Gastroesophageal sphincter (tissue), 4 donors: ENCODE measurements around the gene RABEP1. TPM values are rescaled to one million over a fixed set of nuclear protein-coding genes. Genes with fewer than 3 reads are reported as not detected.

ENCODE experiments used
- ATAC-seq: fragments of 150-250 bp; one replicate; pipeline ENCODE4 v1.9.1; 2016; ENCODE audit warnings: mild to moderate bottlenecking, moderate library complexity
- H3K27ac ChIP-seq, 4 donors: fragments of 200-600 bp; sonication (generic) in 3 of 4; 1 replicate in 3 of 4; 2 replicates in 1 of 4; pipeline ENCODE4 v1.5.1; 2016 to 2019
- H3K27me3 ChIP-seq: fragments of 200-600 bp; sonication (generic); one replicate; pipeline ENCODE4 v1.5.1; 2019
- H3K36me3 ChIP-seq, 2 donors: fragments of 200-600 bp; sonication (generic); one replicate each; pipeline ENCODE4 v1.5.1; 2019; ENCODE audit warnings: control low read depth in 1 of 2
- H3K4me1 ChIP-seq, 3 donors: fragments of 200-600 bp; sonication (generic); 1 replicate in 2 of 3; 2 replicates in 1 of 3; pipeline ENCODE4 v1.5.1; 2016 to 2019; ENCODE audit warnings: control low read depth in 2 of 3
- H3K4me3 ChIP-seq, 2 donors: fragments of 200-600 bp; sonication (generic); one replicate each; pipeline ENCODE4 v1.5.1; 2019; ENCODE audit warnings: mild to moderate bottlenecking in 1 of 2, moderate library complexity in 1 of 2
- H3K9me3 ChIP-seq, 3 donors: fragments of 200-600 bp; sonication (generic); one replicate each; pipeline ENCODE4 v1.5.1; 2017 to 2019; ENCODE audit warnings: control low read depth in 2 of 3
- CTCF ChIP-seq, 4 experiments: fragments of 200-600 bp in 2 of 4; fragments of 450-650 bp in 2 of 4; sonication (generic) in 1 of 4; IDR thresholded peaks; one replicate each; pipeline ENCODE4 v1.5.1; 2017 to 2019; ENCODE audit warnings: antibody characterized with exemption in 4 of 4, mild to moderate bottlenecking in 2 of 4, moderate library complexity in 2 of 4
- EP300 ChIP-seq: sonication (generic); formaldehyde crosslinking; IDR thresholded peaks from one replicate; pipeline ENCODE4 v1.6.1; 2017; ENCODE audit warnings: antibody characterized with exemption, mild to moderate bottlenecking
- POLR2A ChIP-seq, 2 donors: fragments of 450-650 bp; IDR thresholded peaks; one replicate each; pipeline ENCODE4 v1.6.1; 2017; ENCODE audit warnings: antibody characterized with exemption in 2 of 2, mild to moderate bottlenecking in 2 of 2, moderate library complexity in 1 of 2
- POLR2AphosphoS5 ChIP-seq: sonication (generic); formaldehyde crosslinking; IDR thresholded peaks from one replicate; pipeline ENCODE4 v1.6.1; 2017; ENCODE audit warnings: antibody characterized with exemption
- WGBS, 2 donors: methylation state at CpG; one replicate each; pipeline ENCODE4 v1.1.5; 2018; ENCODE audit warnings: low coverage in 1 of 2; 5-methylcytosine and 5-hydroxymethylcytosine counted together
- total RNA-seq, 4 donors: library from RNA; depleted of rRNA; stranded (reverse); fragments of >200 nt; gene quantifications; one replicate each; pipeline ENCODE4 v1.1.0, GENCODE V29; 2016

Gene RABEP1
- total RNA-seq, 4 donors from 2014 or later = 47.4 to 63.4 (median 61.3) TPM

DNA sequence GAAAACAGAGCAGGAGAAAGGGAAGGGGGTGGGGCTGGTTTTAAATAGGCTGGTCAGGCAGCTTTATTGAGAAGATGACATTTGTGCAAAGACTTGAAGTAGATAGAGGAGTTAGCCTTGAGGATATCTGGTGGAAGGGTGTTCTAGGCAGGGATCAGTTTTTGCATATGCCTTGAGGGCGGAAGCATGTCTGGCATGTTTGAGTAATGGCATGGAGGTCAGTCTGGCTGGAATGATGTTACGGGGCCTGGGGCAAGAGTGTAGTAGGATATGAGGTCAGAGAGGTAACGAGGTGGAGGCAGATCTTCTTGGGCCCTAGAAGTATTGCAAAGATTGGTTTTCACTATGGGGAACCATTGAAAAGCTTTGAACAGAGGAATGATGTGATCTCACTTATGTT is 4.8 kb downstream of the RABEP1 start:
- no peak for ATAC-seq
- no peak overlapping the region for H3K4me3 ChIP-seq
- H3K9me3 ChIP-seq = no peaks in the 10 kb centered on the region
- peaks cover 0 to 54% (median 3%) of the 10 kb centered on the region in 3 donors for H3K4me1 ChIP-seq
- no peaks in the 10 kb centered on the region for H3K27me3 ChIP-seq
- H3K36me3 ChIP-seq = no peaks in the 10 kb centered on the region
- 91 to 96% methylated on average over 3 of the region's 3 CpGs for WGBS, 2 donors
- no peak overlapping the region for H3K27ac ChIP-seq
- TF ChIP-seq CTCF (IDR thresholded peaks at IDR 0.05) (no peak), POLR2AphosphoS5 (no peak), EP300 (no peak), POLR2A (IDR thresholded peaks at IDR 0.05) (no peak)

- no peaks in the 10 kb centered on the region for H3K9me3 ChIP-seq
- TF ChIP-seq POLR2AphosphoS5 (no peak), EP300 (no peak), POLR2A (IDR thresholded peaks at IDR 0.05) (no peak), CTCF (IDR thresholded peaks at IDR 0.05) (no peak)
- H3K27ac ChIP-seq = no peak overlapping the region
- 43 to 72% methylated on average over 6 to 8 of the region's 8 CpGs for WGBS, 2 donors
- H3K4me1 ChIP-seq = peaks cover 0 to 31% (median 0%) of the 10 kb centered on the region in 3 donors
- H3K36me3 ChIP-seq = no peaks in the 10 kb centered on the region
- ATAC-seq = no peak
- no peaks in the 10 kb centered on the region for H3K27me3 ChIP-seq
- no peak overlapping the region for H3K4me3 ChIP-seq
These were observed 9.7 kb downstream of the RABEP1 start for GRCh38 chr17:5291683-5292350.

DNA sequence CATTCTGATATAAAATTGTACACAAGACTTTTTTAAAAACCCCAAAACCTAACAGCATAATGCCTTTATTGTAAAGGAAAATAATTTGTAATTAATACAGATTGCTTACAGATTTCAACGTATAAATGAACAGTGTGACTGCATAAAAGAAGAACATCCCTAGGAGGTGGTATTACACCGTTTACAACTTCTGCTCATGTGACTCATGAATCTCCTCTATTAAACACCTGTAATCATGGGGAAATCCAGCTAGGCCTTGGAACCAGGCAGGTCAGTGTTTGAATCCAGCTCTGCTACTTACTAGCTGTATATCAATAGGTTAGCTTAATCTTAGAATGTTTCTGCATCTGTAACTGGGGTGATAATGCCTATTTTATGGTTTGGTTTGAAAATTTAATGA is 15.2 kb downstream of the RABEP1 start:
- no peak for TF ChIP-seq CTCF (IDR thresholded peaks at IDR 0.05)
- no peak for TF ChIP-seq POLR2AphosphoS5
- no peak for TF ChIP-seq POLR2A (IDR thresholded peaks at IDR 0.05)
- TF ChIP-seq EP300 = no peak
- H3K4me1 ChIP-seq = peaks cover 0 to 16% (median 0%) of the 10 kb centered on the region in 3 donors
- H3K36me3 ChIP-seq = no peaks in the 10 kb centered on the region
- no peak overlapping the region for H3K4me3 ChIP-seq
- ATAC-seq = no peak
- no peaks in the 10 kb centered on the region for H3K27me3 ChIP-seq
- H3K9me3 ChIP-seq = no peaks in the 10 kb centered on the region
- no peak overlapping the region for H3K27ac ChIP-seq
- 54 to 77% methylated on average over 2 of the region's 2 CpGs for WGBS, 2 donors

GRCh38 chr17:5299383-5299782 is 17.3 kb downstream of the RABEP1 start:
- no peak overlapping the region for H3K27ac ChIP-seq
- peaks cover 0 to 7% (median 0%) of the 10 kb centered on the region in 3 donors for H3K4me1 ChIP-seq
- TF ChIP-seq CTCF (IDR thresholded peaks at IDR 0.05) (no peak), POLR2A (IDR thresholded peaks at IDR 0.05) (no peak), POLR2AphosphoS5 (no peak), EP300 (no peak)
- H3K27me3 ChIP-seq = no peaks in the 10 kb centered on the region
- ATAC-seq = no peak
- H3K36me3 ChIP-seq = no peaks in the 10 kb centered on the region
- WGBS, 2 donors = 55 to 76% methylated on average over 3 to 4 of the region's 4 CpGs
- no peak overlapping the region for H3K4me3 ChIP-seq
- no peaks in the 10 kb centered on the region for H3K9me3 ChIP-seq

GRCh38 chr17:5304636-5305035 is 22.6 kb downstream of the RABEP1 start:
- peaks cover 0 to 10% of the 10 kb centered on the region in 2 donors for H3K36me3 ChIP-seq
- no peak for TF ChIP-seq POLR2A (IDR thresholded peaks at IDR 0.05)
- H3K4me3 ChIP-seq = no peak overlapping the region
- no peak overlapping the region for H3K27ac ChIP-seq
- H3K9me3 ChIP-seq = no peaks in the 10 kb centered on the region
- peaks cover 0 to 28% (median 0%) of the 10 kb centered on the region in 3 donors for H3K4me1 ChIP-seq
- WGBS, 2 donors = 84 to 100% methylated on average over 1 of the region's 1 CpG
- ATAC-seq = no peak
- H3K27me3 ChIP-seq = no peaks in the 10 kb centered on the region
